Loucy (cell line): ENCODE measurements around the gene IKZF5.

Source experiments
- CTCF ChIP-seq: fragments of 200-600 bp; sonication (generic); conservative IDR thresholded peaks from 2 replicates; pipeline ENCODE4 v1.5.1; 2014; ENCODE audit warnings: mild to moderate bottlenecking, antibody characterized with exemption, low read length
- EZH2phosphoT487 ChIP-seq: fragments of 200-600 bp; IDR thresholded peaks from 2 replicates; pipeline ENCODE4 v1.6.1; 2018; ENCODE audit warnings: antibody characterized with exemption, mild to moderate bottlenecking, moderate library complexity, borderline replicate concordance

GRCh38 chr10:123000155-123000554 is 8.4 kb downstream of the IKZF5 start:
- TF ChIP-seq CTCF, result no peak
- TF ChIP-seq EZH2phosphoT487, result no peak
